GM12873 (cell line): Measurements from ENCODE around the gene OGFR.

Source experiments
- TF ChIP-seq, protein P1 (sequence below): IDR thresholded peaks from 2 replicates; pipeline ENCODE4 v1.5.1; 2012; ENCODE audit warnings: low read depth, mild to moderate bottlenecking, moderate library complexity, low read length, control low read depth; ENCODE audit not compliant: insufficient read depth; ENCODE audit errors: missing control alignments

OGFR gene

GRCh38 chr20:62779417-62779685, 25.3 kb upstream of the OGFR start:
- TF ChIP-seq, protein P1, sequence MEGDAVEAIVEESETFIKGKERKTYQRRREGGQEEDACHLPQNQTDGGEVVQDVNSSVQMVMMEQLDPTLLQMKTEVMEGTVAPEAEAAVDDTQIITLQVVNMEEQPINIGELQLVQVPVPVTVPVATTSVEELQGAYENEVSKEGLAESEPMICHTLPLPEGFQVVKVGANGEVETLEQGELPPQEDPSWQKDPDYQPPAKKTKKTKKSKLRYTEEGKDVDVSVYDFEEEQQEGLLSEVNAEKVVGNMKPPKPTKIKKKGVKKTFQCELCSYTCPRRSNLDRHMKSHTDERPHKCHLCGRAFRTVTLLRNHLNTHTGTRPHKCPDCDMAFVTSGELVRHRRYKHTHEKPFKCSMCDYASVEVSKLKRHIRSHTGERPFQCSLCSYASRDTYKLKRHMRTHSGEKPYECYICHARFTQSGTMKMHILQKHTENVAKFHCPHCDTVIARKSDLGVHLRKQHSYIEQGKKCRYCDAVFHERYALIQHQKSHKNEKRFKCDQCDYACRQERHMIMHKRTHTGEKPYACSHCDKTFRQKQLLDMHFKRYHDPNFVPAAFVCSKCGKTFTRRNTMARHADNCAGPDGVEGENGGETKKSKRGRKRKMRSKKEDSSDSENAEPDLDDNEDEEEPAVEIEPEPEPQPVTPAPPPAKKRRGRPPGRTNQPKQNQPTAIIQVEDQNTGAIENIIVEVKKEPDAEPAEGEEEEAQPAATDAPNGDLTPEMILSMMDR, result no peak

GRCh38 chr20:62780204-62780603, 24.4 kb upstream of the OGFR start:
- TF ChIP-seq, protein P1, result no peak

DNA sequence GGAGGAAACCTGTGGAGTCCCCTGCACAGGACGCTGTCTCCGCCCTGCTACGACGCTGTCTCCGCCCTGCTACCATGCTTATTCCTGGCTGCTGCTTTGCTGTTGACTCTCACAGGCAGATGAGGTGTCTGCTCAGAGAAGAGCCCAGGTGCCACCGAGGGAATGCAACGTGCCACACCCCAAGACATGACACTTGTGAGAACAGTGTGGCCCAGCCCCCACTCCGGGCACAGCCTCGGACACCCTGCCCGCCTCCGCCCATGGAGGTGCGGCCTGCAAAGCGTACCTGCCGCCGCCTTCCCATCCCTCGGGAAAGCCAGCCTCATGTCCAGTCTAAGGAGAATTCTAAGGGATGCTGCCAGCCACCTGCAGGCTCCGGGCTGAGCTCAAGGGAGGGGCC, 23.9 kb upstream of the OGFR start:
- TF ChIP-seq, protein P1, result no peak

DNA sequence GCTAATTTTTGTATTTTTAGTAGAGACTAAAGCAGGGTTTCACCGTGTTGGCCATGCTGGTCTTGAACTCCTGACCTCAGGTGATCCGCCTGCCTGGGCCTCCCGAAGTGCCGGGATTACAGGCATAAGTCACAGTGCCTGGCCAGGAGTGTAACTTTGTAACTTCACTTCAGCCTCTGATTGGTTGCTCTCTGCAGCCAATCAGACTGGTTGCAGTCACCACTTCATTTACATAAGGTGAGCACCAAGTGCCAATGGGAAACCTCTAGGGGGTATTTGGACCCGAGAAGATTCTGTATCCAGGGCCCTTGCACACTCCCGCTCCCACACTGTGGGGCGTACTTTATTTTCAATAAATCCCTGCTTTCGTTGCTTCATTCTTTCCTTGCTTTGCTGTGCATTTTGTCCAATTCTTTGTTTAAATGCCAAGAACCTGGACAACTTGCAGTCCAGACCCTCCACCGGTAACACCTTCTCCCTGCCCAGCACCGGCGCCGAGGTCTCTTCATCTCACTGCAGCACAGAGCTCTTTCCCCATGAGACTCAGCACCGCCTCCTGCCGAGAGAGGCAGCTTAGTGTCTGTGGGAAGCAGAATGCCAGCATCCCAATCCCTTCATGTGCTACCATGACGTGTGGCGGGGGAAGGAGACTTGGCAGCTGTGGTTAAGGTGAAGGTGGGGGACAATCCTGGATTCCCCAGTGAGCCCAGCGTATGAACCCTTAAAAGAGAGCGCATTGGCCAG, 22.3 kb upstream of the OGFR start:
- TF ChIP-seq, protein P1, result peak; percentile 39

DNA sequence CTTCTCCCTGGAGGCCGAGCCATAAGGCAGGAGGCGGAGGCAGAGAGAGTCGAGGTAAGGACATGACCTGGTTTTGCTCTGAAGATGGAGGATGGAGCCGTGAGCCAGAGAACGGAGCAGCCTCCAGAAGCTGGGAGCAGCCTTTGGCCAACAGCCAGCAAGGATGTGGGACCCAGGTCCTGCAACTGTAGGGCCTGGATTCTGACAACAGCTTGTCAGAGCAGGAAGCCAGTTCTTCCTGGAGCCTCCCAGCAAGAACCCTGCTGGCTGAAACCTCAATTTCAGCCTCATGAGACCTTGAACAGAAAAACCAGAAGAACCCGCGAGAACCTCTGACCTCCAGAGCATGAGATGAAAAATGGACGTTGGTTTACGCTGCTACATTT, 21.7 kb upstream of the OGFR start:
- TF ChIP-seq, protein P1, result no peak

- TF ChIP-seq, protein P1, result no peak
Measured at GRCh38 chr20:62784497-62784896, 20.1 kb upstream of the OGFR start.

DNA sequence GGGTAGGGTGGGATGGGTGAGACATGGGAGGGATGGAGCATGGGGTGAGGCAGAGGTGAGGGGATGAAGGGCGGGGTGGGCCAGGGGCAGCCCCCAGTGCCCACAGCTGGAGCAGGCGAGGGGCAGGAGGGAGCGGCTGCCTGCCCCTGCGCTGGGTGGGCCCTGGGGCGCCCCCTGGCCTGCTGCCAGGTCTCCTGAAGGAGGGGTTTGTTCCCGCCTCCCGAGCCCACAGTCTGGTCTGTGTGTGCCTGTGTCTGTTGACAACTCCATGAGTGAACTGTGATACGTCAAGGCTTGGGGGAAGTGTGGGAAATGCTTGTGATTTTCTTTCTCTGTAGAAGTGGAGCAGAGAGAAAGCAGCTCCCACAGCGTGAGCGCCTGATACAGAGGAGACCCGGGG, 19.2 kb upstream of the OGFR start:
- TF ChIP-seq, protein P1, result no peak

GRCh38 chr20:62786157-62786556, 18.5 kb upstream of the OGFR start:
- TF ChIP-seq, protein P1, result no peak
